HepG2 (cell line): ENCODE results near the gene AGAP3. TPM values are rescaled to one million over a fixed set of nuclear protein-coding genes. Genes with fewer than 3 reads are reported as not detected.

ENCODE experiments used
- AGO2 ChIP-seq: fragments of 200-400 bp; formaldehyde crosslinking; optimal IDR thresholded peaks from 2 replicates; pipeline ENCODE3; 2017; ENCODE audit warnings: mild to moderate bottlenecking, low read depth, low read length, moderate library complexity
- E2F2 ChIP-seq: sonication (generic); formaldehyde crosslinking; IDR thresholded peaks from 2 replicates; pipeline ENCODE4 v1.4.0; 2020; ENCODE audit warnings: missing genetic modification reagents, borderline replicate concordance
- ETV6 ChIP-seq: sonication (generic); formaldehyde crosslinking; conservative IDR thresholded peaks from 2 replicates; pipeline ENCODE4 v1.4.0; 2020; ENCODE audit warnings: missing genetic modification reagents
- HOXA3 ChIP-seq: sonication (generic); formaldehyde crosslinking; IDR thresholded peaks from 2 replicates; pipeline ENCODE4 v1.5.0; 2020; ENCODE audit warnings: missing genetic modification reagents
- MED8 ChIP-seq: sonication (generic); formaldehyde crosslinking; IDR thresholded peaks from 2 replicates; pipeline ENCODE4 v1.8.1; 2023; ENCODE audit warnings: mild to moderate bottlenecking, missing genetic modification reagents; ENCODE audit not compliant: insufficient replicate concordance
- NCOA1 ChIP-seq: sonication (generic); formaldehyde crosslinking; IDR thresholded peaks from 2 replicates; pipeline ENCODE4 v1.9.0; 2021; ENCODE audit warnings: missing genetic modification reagents
- NR2C2 ChIP-seq: sonication (generic); formaldehyde crosslinking; IDR thresholded peaks from 2 replicates; pipeline ENCODE4 v1.4.0; 2020; ENCODE audit warnings: missing genetic modification reagents, mild to moderate bottlenecking, moderate library complexity, borderline replicate concordance
- PPARG ChIP-seq: conservative IDR thresholded peaks from 2 replicates; pipeline ENCODE4 v1.6.1; 2016; ENCODE audit warnings: missing biosample characterization, missing genetic modification reagents
- TCF7 ChIP-seq: sonication (generic); IDR thresholded peaks from 2 replicates; pipeline ENCODE4 v1.6.1; 2016; ENCODE audit warnings: antibody characterized with exemption, low read depth
- TGIF2 ChIP-seq: IDR thresholded peaks from 2 replicates; pipeline ENCODE4 v1.6.1; 2016; ENCODE audit warnings: control low read depth, missing compliant biosample characterization
- YEATS4 ChIP-seq: sonication (generic); formaldehyde crosslinking; IDR thresholded peaks from 2 replicates; pipeline ENCODE4 v1.4.0; 2020; ENCODE audit warnings: missing genetic modification reagents, borderline replicate concordance
- ZC3H13 ChIP-seq: sonication (generic); formaldehyde crosslinking; IDR thresholded peaks from 2 replicates; pipeline ENCODE4 v1.8.1; 2023; ENCODE audit warnings: mild to moderate bottlenecking, missing genetic modification reagents, moderate library complexity
- ZNF501 ChIP-seq: sonication (generic); formaldehyde crosslinking; IDR thresholded peaks from 2 replicates; pipeline ENCODE4 v1.5.1; 2020; ENCODE audit warnings: mild to moderate bottlenecking, moderate library complexity, missing genetic modification reagents
- ZNF556 ChIP-seq: sonication (generic); formaldehyde crosslinking; IDR thresholded peaks from 2 replicates; pipeline ENCODE4 v1.4.0; 2020; ENCODE audit warnings: mild to moderate bottlenecking, missing genetic modification reagents, borderline replicate concordance
- ZNF563 ChIP-seq: sonication (generic); formaldehyde crosslinking; IDR thresholded peaks from 2 replicates; pipeline ENCODE4 v1.8.0; 2022; ENCODE audit warnings: mild to moderate bottlenecking, moderate library complexity, missing genetic modification reagents
- ZNF773 ChIP-seq: sonication (generic); formaldehyde crosslinking; IDR thresholded peaks from 2 replicates; pipeline ENCODE4 v1.4.0; 2020; ENCODE audit warnings: missing genetic modification reagents, borderline replicate concordance
- ZNF782 ChIP-seq: sonication (generic); formaldehyde crosslinking; IDR thresholded peaks from 2 replicates; pipeline ENCODE4 v1.4.0; 2020; ENCODE audit warnings: missing genetic modification reagents, mild to moderate bottlenecking, borderline replicate concordance
- ZSCAN9 ChIP-seq: IDR thresholded peaks from 2 replicates; pipeline ENCODE4 v1.6.1; 2016; ENCODE audit warnings: borderline replicate concordance
- polyA plus RNA-seq, 8 experiments: library from polyadenylated mRNA; depleted of rRNA in 3 of 8; stranded (reverse) in 7 of 8; unstranded in 1 of 8; fragments of >200 nt; fragmentation: Illumina TruSeq in 4 of 8; extraction: Trizol in 4 of 8; gene quantifications; 2 replicates each; pipeline versions ENCODE4 v1.2.1 to v1.2.3, GENCODE V29; 2011 to 2016; ENCODE audit warnings: low read depth in 4 of 8, missing spikeins in 1 of 8, mixed read lengths in 1 of 8; ENCODE audit not compliant: insufficient read depth in 1 of 8
- total RNA-seq, 5 experiments: library from RNA; depleted of rRNA; stranded (reverse); fragments of >200 nt; fragmentation: Illumina TruSeq; extraction: Trizol; gene quantifications; 2 replicates each; pipeline ENCODE4 v1.2.3, GENCODE V29; 2016; ENCODE audit warnings: low read depth in 1 of 5
- TF ChIP-seq, protein P1 (sequence below): sonication (generic); formaldehyde crosslinking; IDR thresholded peaks from 2 replicates; pipeline ENCODE4 v1.5.0; 2020; ENCODE audit warnings: missing genetic modification reagents, mild to moderate bottlenecking, borderline replicate concordance
- TF ChIP-seq, protein P2 (sequence below): sonication (generic); formaldehyde crosslinking; IDR thresholded peaks from 2 replicates; pipeline ENCODE4 v1.4.0; 2020; ENCODE audit warnings: missing genetic modification reagents
- TF ChIP-seq, protein P3 (sequence below): sonication (generic); formaldehyde crosslinking; IDR thresholded peaks from 2 replicates; pipeline ENCODE4 v1.4.0; 2020; ENCODE audit warnings: mild to moderate bottlenecking, missing genetic modification reagents

The AGAP3 gene
- total and polyA plus RNA-seq, 2 of the 13 experiments (the other 11 are each of a cell fraction or from before 2014, with no cell fraction given): 31.3 to 61.4 TPM

- TF ChIP-seq, protein P1, sequence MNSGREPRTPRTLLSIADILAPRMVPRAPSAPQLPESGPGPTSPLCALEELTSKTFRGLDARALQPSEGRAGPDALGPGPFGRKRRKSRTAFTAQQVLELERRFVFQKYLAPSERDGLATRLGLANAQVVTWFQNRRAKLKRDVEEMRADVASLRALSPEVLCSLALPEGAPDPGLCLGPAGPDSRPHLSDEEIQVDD (CRISPR knock-in tag): 0 out of 2 replicates have a peak, but pooled peaks have one; percentile 50
- TF ChIP-seq E2F2 (CRISPR knock-in tag) (no peak), ZNF773 (0 out of 2 replicates have a peak, but pooled peaks have one; percentile 9), NCOA1 (0 out of 2 replicates have a peak, but pooled peaks have one; percentile 21), ETV6 (0 out of 2 replicates have a peak, but pooled peaks have one; percentile 32), ZNF501 (0 out of 2 replicates have a peak, but pooled peaks have one; percentile 1), NR2C2 (CRISPR knock-in tag) (peak; percentile 1; the same call in 1 of the 2 replicates), PPARG (CRISPR knock-in tag) (0 out of 2 replicates have a peak, but pooled peaks have one; percentile 11), ZNF556 (0 out of 2 replicates have a peak, but pooled peaks have one; percentile 17), TGIF2 (CRISPR knock-in tag) (peak; percentile 41; the same call in 1 of the 2 replicates), MED8 (no peak), AGO2 (peak; percentile 84), HOXA3 (CRISPR knock-in tag) (no peak), ZNF782 (CRISPR knock-in tag) (peak; percentile 22; the same call in 1 of the 2 replicates), TCF7 (no peak), ZC3H13 (CRISPR knock-in tag) (peak; percentile 1; the same call in 1 of the 2 replicates), ZSCAN9 (CRISPR knock-in tag) (peak; percentile 4; the same call in 1 of the 2 replicates), YEATS4 (CRISPR knock-in tag) (0 out of 2 replicates have a peak, but pooled peaks have one; percentile 19), ZNF563 (peak; percentile 58; the same call in 1 of the 2 replicates)
- TF ChIP-seq, protein P2, sequence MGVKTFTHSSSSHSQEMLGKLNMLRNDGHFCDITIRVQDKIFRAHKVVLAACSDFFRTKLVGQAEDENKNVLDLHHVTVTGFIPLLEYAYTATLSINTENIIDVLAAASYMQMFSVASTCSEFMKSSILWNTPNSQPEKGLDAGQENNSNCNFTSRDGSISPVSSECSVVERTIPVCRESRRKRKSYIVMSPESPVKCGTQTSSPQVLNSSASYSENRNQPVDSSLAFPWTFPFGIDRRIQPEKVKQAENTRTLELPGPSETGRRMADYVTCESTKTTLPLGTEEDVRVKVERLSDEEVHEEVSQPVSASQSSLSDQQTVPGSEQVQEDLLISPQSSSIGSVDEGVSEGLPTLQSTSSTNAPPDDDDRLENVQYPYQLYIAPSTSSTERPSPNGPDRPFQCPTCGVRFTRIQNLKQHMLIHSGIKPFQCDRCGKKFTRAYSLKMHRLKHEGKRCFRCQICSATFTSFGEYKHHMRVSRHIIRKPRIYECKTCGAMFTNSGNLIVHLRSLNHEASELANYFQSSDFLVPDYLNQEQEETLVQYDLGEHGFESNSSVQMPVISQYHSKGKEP: 0 out of 2 replicates have a peak, but pooled peaks have one; percentile 12
- TF ChIP-seq, protein P3, sequence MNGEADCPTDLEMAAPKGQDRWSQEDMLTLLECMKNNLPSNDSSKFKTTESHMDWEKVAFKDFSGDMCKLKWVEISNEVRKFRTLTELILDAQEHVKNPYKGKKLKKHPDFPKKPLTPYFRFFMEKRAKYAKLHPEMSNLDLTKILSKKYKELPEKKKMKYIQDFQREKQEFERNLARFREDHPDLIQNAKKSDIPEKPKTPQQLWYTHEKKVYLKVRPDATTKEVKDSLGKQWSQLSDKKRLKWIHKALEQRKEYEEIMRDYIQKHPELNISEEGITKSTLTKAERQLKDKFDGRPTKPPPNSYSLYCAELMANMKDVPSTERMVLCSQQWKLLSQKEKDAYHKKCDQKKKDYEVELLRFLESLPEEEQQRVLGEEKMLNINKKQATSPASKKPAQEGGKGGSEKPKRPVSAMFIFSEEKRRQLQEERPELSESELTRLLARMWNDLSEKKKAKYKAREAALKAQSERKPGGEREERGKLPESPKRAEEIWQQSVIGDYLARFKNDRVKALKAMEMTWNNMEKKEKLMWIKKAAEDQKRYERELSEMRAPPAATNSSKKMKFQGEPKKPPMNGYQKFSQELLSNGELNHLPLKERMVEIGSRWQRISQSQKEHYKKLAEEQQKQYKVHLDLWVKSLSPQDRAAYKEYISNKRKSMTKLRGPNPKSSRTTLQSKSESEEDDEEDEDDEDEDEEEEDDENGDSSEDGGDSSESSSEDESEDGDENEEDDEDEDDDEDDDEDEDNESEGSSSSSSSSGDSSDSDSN (CRISPR knock-in tag): peak; percentile 56; the same call in 1 of the 2 replicates
Measured at GRCh38 chr7:151081170-151082101, 4.8 kb upstream of the AGAP3 start (continued).
